H9 (cell line): Measurements from ENCODE around the gene TMEM175. TPM values are rescaled to one million over a fixed set of nuclear protein-coding genes. Genes with fewer than 3 reads are reported as not detected.

Source experiments
- DNase-seq: peaks from one replicate; pipeline ENCODE4 v3.0.0-alpha.2; 2017
- H2AFZ ChIP-seq: one replicate; pipeline ENCODE4 v1.6.1; 2013; ENCODE audit warnings: mild to moderate bottlenecking, low read length, control low read depth, moderate library complexity
- H2AK5ac ChIP-seq: 2 replicates; pipeline ENCODE4 v1.6.1; 2013; ENCODE audit warnings: low read length, control low read depth, mixed read lengths; ENCODE audit not compliant: insufficient read length
- H2BK120ac ChIP-seq: one replicate; pipeline ENCODE4 v1.6.1; 2013; ENCODE audit warnings: low read depth, mild to moderate bottlenecking, low read length, control low read depth, inconsistent platforms; ENCODE audit not compliant: poor library complexity, severe bottlenecking
- H2BK12ac ChIP-seq: 2 replicates; pipeline ENCODE4 v1.6.1; 2013; ENCODE audit warnings: low read length, control low read depth, mixed read lengths, low read depth; ENCODE audit not compliant: insufficient read length
- H2BK15ac ChIP-seq: 2 replicates; pipeline ENCODE4 v1.6.1; 2013; ENCODE audit warnings: low read depth, low read length, control low read depth
- H2BK20ac ChIP-seq: one replicate; pipeline ENCODE4 v1.6.1; 2013; ENCODE audit warnings: low read depth, mild to moderate bottlenecking, low read length, control low read depth, inconsistent platforms; ENCODE audit not compliant: poor library complexity, severe bottlenecking
- H2BK5ac ChIP-seq: 2 replicates; pipeline ENCODE4 v1.6.1; 2013; ENCODE audit warnings: low read length, control low read depth, mixed read lengths; ENCODE audit not compliant: insufficient read length
- H3K14ac ChIP-seq: 2 replicates; pipeline ENCODE4 v1.6.1; 2013; ENCODE audit warnings: low read length, control low read depth; ENCODE audit not compliant: insufficient read depth
- H3K18ac ChIP-seq: 2 replicates; pipeline ENCODE4 v1.6.1; 2013; ENCODE audit warnings: low read depth, mild to moderate bottlenecking, mixed read lengths, low read length, control low read depth; ENCODE audit not compliant: insufficient read length
- H3K23ac ChIP-seq: 2 replicates; pipeline ENCODE4 v1.6.1; 2013; ENCODE audit warnings: low read length, control low read depth, mixed read lengths, low read depth; ENCODE audit not compliant: insufficient read length
- H3K23me2 ChIP-seq: 2 replicates; pipeline ENCODE4 v1.6.1; 2013; ENCODE audit warnings: low read depth, mild to moderate bottlenecking, mixed read lengths, low read length, control low read depth; ENCODE audit not compliant: insufficient read length, poor library complexity, severe bottlenecking
- H3K27ac ChIP-seq: 2 replicates; pipeline ENCODE4 v1.5.1; 2013; ENCODE audit warnings: low read length, control low read depth, mixed read lengths, low read depth; ENCODE audit not compliant: insufficient read length
- H3K27me3 ChIP-seq: 2 replicates; pipeline ENCODE4 v1.6.1; 2013; ENCODE audit warnings: low read length, control low read depth, inconsistent platforms; ENCODE audit not compliant: insufficient read depth
- H3K4ac ChIP-seq: 2 replicates; pipeline ENCODE4 v1.6.1; 2013; ENCODE audit warnings: low read depth, mild to moderate bottlenecking, control low read depth, inconsistent platforms, low read length, moderate library complexity
- H3K4me1 ChIP-seq: 2 replicates; pipeline ENCODE4 v1.6.1; 2013; ENCODE audit warnings: low read length, control low read depth, inconsistent platforms; ENCODE audit not compliant: insufficient read depth
- H3K4me2 ChIP-seq: 2 replicates; pipeline ENCODE4 v1.6.1; 2013; ENCODE audit warnings: low read length, control low read depth, mixed read lengths; ENCODE audit not compliant: insufficient read length, insufficient read depth
- H3K56ac ChIP-seq: 2 replicates; pipeline ENCODE4 v1.6.1; 2013; ENCODE audit warnings: low read depth, mild to moderate bottlenecking, mixed read lengths, low read length, control low read depth; ENCODE audit not compliant: insufficient read length
- H3K79me1 ChIP-seq: 2 replicates; pipeline ENCODE4 v1.6.1; 2013; ENCODE audit warnings: low read depth, mild to moderate bottlenecking, moderate library complexity, low read length, control low read depth, inconsistent platforms; ENCODE audit not compliant: insufficient read depth, poor library complexity, severe bottlenecking
- H3K79me2 ChIP-seq: 2 replicates; pipeline ENCODE4 v1.6.1; 2013; ENCODE audit warnings: low read length, control low read depth, inconsistent platforms; ENCODE audit not compliant: insufficient read depth
- H3K9ac ChIP-seq: 2 replicates; pipeline ENCODE4 v1.6.1; 2013; ENCODE audit warnings: low read length, control low read depth, mixed read lengths; ENCODE audit not compliant: insufficient read length; ENCODE audit errors: extremely low read depth
- H3K9me3 ChIP-seq: one replicate; pipeline ENCODE4 v1.6.1; 2013; ENCODE audit warnings: low read depth, low read length, inconsistent platforms; ENCODE audit not compliant: control insufficient read depth
- H3T11ph ChIP-seq: one replicate; pipeline ENCODE4 v1.6.1; 2013; ENCODE audit warnings: mild to moderate bottlenecking, low read length, control low read depth, inconsistent platforms
- H4K20me1 ChIP-seq: one replicate; pipeline ENCODE4 v1.6.1; 2013; ENCODE audit not compliant: control insufficient read depth, insufficient read length, insufficient read depth
- H4K5ac ChIP-seq: 2 replicates; pipeline ENCODE4 v1.6.1; 2013; ENCODE audit warnings: low read depth, mild to moderate bottlenecking, mixed read lengths, low read length, control low read depth; ENCODE audit not compliant: insufficient read length
- H4K8ac ChIP-seq: replicated peaks from 2 replicates; pipeline ENCODE4 v1.6.1; 2013; ENCODE audit warnings: low read length, control low read depth, mixed read lengths, low read depth; ENCODE audit not compliant: insufficient read length
- H4K91ac ChIP-seq: 2 replicates; pipeline ENCODE4 v1.6.1; 2013; ENCODE audit warnings: low read depth, mild to moderate bottlenecking, moderate library complexity, mixed read lengths, low read length, control low read depth; ENCODE audit not compliant: insufficient read length
- H3K27ac Mint-ChIP-seq, 3 experiments: 2 replicates in 2 of 3; 3 replicates in 1 of 3; pipeline ENCODE4 v1.8.0; 2020 to 2021; ENCODE audit warnings: mixed read lengths in 3 of 3, mild to moderate bottlenecking in 1 of 3, moderate library complexity in 1 of 3
- H3K27me3 Mint-ChIP-seq: 2 replicates; pipeline ENCODE4 v1.8.0; 2021; ENCODE audit warnings: low read depth, mild to moderate bottlenecking, moderate library complexity, mixed read lengths
- H3K36me3 Mint-ChIP-seq, 3 experiments: 2 replicates in 2 of 3; 3 replicates in 1 of 3; pipeline ENCODE4 v1.8.0; 2020 to 2021; ENCODE audit warnings: low read depth in 3 of 3, mixed read lengths in 3 of 3; ENCODE audit not compliant: insufficient read depth in 1 of 3
- H3K4me1 Mint-ChIP-seq, 2 experiments: 2 replicates each; pipeline ENCODE4 v1.8.0; 2020; ENCODE audit warnings: mixed read lengths in 2 of 2
- H3K4me3 Mint-ChIP-seq, 2 experiments: 2 replicates in 1 of 2; 3 replicates in 1 of 2; pipeline ENCODE4 v1.8.0; 2020 to 2021; ENCODE audit warnings: mild to moderate bottlenecking in 2 of 2, mixed read lengths in 2 of 2, moderate library complexity in 1 of 2
- H3K9me3 Mint-ChIP-seq, 2 experiments: 2 replicates in 1 of 2; 3 replicates in 1 of 2; pipeline ENCODE4 v1.8.0; 2020; ENCODE audit warnings: mild to moderate bottlenecking in 2 of 2, mixed read lengths in 2 of 2, moderate library complexity in 1 of 2
- CTCF ChIP-seq: fragments of 200-600 bp; sonication (generic); conservative IDR thresholded peaks from 3 replicates; pipeline ENCODE4 v1.8.0; 2021; ENCODE audit warnings: antibody characterized with exemption, mild to moderate bottlenecking
- WGBS: extraction: QIAGEN DNeasy Blood & Tissue Kit; methylation state at CpG from one replicate; pipeline ENCODE4 v1.1.7; 2013; ENCODE audit warnings: missing lambda C conversion rate, low lambda C conversion rate, mixed read lengths; ENCODE audit not compliant: insufficient read length; ENCODE audit errors: extremely low coverage; 5-methylcytosine and 5-hydroxymethylcytosine counted together
- total RNA-seq: library from RNA; stranded (reverse); gene quantifications from 2 replicates; pipeline ENCODE4 v1.2.1, GENCODE V29; 2021

Gene TMEM175
- total RNA-seq, 1 experiment from 2014 or later: 6.4 TPM

GRCh38 chr4:984336-985054 is 52.2 kb downstream of the TMEM175 start:
- H3K27ac ChIP-seq: no peak overlapping the region
- H2BK5ac ChIP-seq: no peak overlapping the region
- no peak overlapping the region for H2AK5ac ChIP-seq
- no CpG with 5 or more reads among the region's 15 CpGs for WGBS
- no peak for DNase-seq
- Mint-ChIP-seq H3K27ac (no peak overlapping the region; a peak in 1 of 7 replicates), H3K9me3 (peaks cover 0 to 4% of the 10 kb centered on the region in 2 experiments; a peak in 1 of 5 replicates), H3K27me3 (peaks cover 48% of the 10 kb centered on the region), H3K4me3 (peak overlapping the region in 1 of 2 experiments; percentile 43; a peak in 2 of 5 replicates), H3K4me1 (peaks cover 11 to 13% of the 10 kb centered on the region in 2 experiments), H3K36me3 (no peaks in the 10 kb centered on the region)
- peaks cover 3% of the 10 kb centered on the region for H3K23me2 ChIP-seq
- no peak overlapping the region for H4K91ac ChIP-seq
- H3K4ac ChIP-seq: no peak overlapping the region
- H2AFZ ChIP-seq: no peak overlapping the region
- no peak overlapping the region for H2BK15ac ChIP-seq
- no peak overlapping the region for H2BK12ac ChIP-seq
- no peaks in the 10 kb centered on the region for H3K79me2 ChIP-seq
- H3K56ac ChIP-seq: no peak overlapping the region
- TF ChIP-seq CTCF: no peak
- H4K8ac ChIP-seq: no peak overlapping the region
- no peak overlapping the region for H4K5ac ChIP-seq
- no peak overlapping the region for H2BK20ac ChIP-seq
- H3T11ph ChIP-seq: no peak overlapping the region
- no peak overlapping the region for H3K9ac ChIP-seq
- H3K14ac ChIP-seq: no peak overlapping the region
- no peaks in the 10 kb centered on the region for H3K79me1 ChIP-seq
- peaks cover 3% of the 10 kb centered on the region; the same call in 1 of the 2 replicates for H3K4me1 ChIP-seq
- no peaks in the 10 kb centered on the region; the same call in 1 of the 2 replicates for H3K27me3 ChIP-seq
- no peak overlapping the region for H3K18ac ChIP-seq
- H3K9me3 ChIP-seq: no peaks in the 10 kb centered on the region
- no peaks in the 10 kb centered on the region for H4K20me1 ChIP-seq
- peak overlapping the region; percentile 31 for H3K4me2 ChIP-seq
- H3K23ac ChIP-seq: no peak overlapping the region
- no peak overlapping the region for H2BK120ac ChIP-seq
